Natural killer cell (primary cell): ENCODE results near the gene IMPG1. TPM values are rescaled to one million over a fixed set of nuclear protein-coding genes. Genes with fewer than 3 reads are reported as not detected.

Source experiments
- ATAC-seq, 3 donors: fragments of 150-1000 bp in 2 of 3; fragments of 200-7000 bp in 1 of 3; cut with Tn5 transposase; 1 replicate in 1 of 3; 2 replicates in 2 of 3; pipeline ENCODE4 v1.10.0; 2021; ENCODE audit warnings: mild to moderate bottlenecking in 2 of 3, moderate library complexity in 2 of 3
- DNase-seq, 2 donors: peaks; one replicate each; pipeline versions ENCODE4 v3.0.0 to v3.0.0-alpha.2; 2013 to 2021; ENCODE audit warnings: mixed read lengths in 1 of 2
- H3K27ac ChIP-seq: one replicate; pipeline ENCODE4 v1.5.1; 2013; ENCODE audit warnings: mild to moderate bottlenecking, low read length
- H3K27me3 ChIP-seq: one replicate; pipeline ENCODE4 v1.6.1; 2013; ENCODE audit warnings: low read length; ENCODE audit not compliant: control insufficient read depth, insufficient read depth
- H3K36me3 ChIP-seq: one replicate; pipeline ENCODE4 v1.6.1; 2013; ENCODE audit warnings: low read length; ENCODE audit not compliant: control insufficient read depth, insufficient read depth
- H3K4me1 ChIP-seq: one replicate; pipeline ENCODE4 v1.6.1; 2013; ENCODE audit warnings: low read length; ENCODE audit not compliant: control insufficient read depth, insufficient read depth
- H3K4me3 ChIP-seq: one replicate; pipeline ENCODE4 v1.5.1; 2013; ENCODE audit warnings: low read length
- H3K9me3 ChIP-seq: one replicate; pipeline ENCODE4 v1.6.1; 2013; ENCODE audit warnings: low read length; ENCODE audit not compliant: control insufficient read depth, insufficient read depth
- H3K27ac Mint-ChIP-seq, 2 donors: one replicate each; pipeline ENCODE4 v1.8.0; 2022; ENCODE audit warnings: mild to moderate bottlenecking in 2 of 2, mixed read lengths in 2 of 2, moderate library complexity in 1 of 2
- H3K27me3 Mint-ChIP-seq, 2 donors: one replicate each; pipeline ENCODE4 v1.8.0; 2022; ENCODE audit warnings: low read depth in 2 of 2, mixed read lengths in 2 of 2
- H3K36me3 Mint-ChIP-seq: one replicate; pipeline ENCODE4 v1.8.0; 2022; ENCODE audit warnings: mixed read lengths
- H3K4me1 Mint-ChIP-seq, 2 donors: one replicate each; pipeline ENCODE4 v1.8.0; 2022; ENCODE audit warnings: mixed read lengths in 2 of 2
- H3K4me3 Mint-ChIP-seq: one replicate; pipeline ENCODE4 v1.8.0; 2022; ENCODE audit warnings: mild to moderate bottlenecking, moderate library complexity, mixed read lengths
- H3K9me3 Mint-ChIP-seq, 2 donors: one replicate each; pipeline ENCODE4 v1.8.0; 2022; ENCODE audit warnings: mixed read lengths in 2 of 2
- CTCF ChIP-seq: fragments of 200-600 bp; IDR thresholded peaks from one replicate; pipeline ENCODE4 v1.8.0; 2022; ENCODE audit warnings: antibody characterized with exemption
- whole genome bisulfite sequencing: methylation state at CpG from one replicate; pipeline ENCODE4 v1.1.7; 2013; ENCODE audit warnings: missing lambda C conversion rate; ENCODE audit not compliant: insufficient coverage; 5-methylcytosine and 5-hydroxymethylcytosine counted together
- intact Hi-C: fragments of 100-400 bp; cut with micrococcal nuclease; formaldehyde crosslinking; loops from one replicate; pipeline ENCODE4 v1.14.2; 2022
- total RNA-seq, 4 donors: library from RNA; stranded (reverse); fragments of 120-200 nt in 1 of 4; gene quantifications; one replicate each; pipeline versions ENCODE4 v1.2.3 to v1.2.4, GENCODE V29; 2013 to 2022

IMPG1 gene
- total RNA-seq, 3 donors from 2014 or later (not counting 1 experiment from before 2014, with no cell fraction given), result not detected

GRCh38 chr6:75933387-75933975 is 139.0 kb downstream of the IMPG1 start:
- H3K4me3 ChIP-seq, result no peak overlapping the region
- Mint-ChIP-seq H3K9me3 (no peaks in the 10 kb centered on the region), H3K4me1 (peaks cover 8 to 9% of the 10 kb centered on the region in 2 donors), H3K27ac (no peak overlapping the region), H3K27me3 (peaks cover 17 to 31% of the 10 kb centered on the region in 2 donors), H3K4me3 (no peak overlapping the region), H3K36me3 (no peaks in the 10 kb centered on the region)
- ATAC-seq, result no peak
- H3K4me1 ChIP-seq, result peaks cover 7% of the 10 kb centered on the region
- no peak for TF ChIP-seq CTCF
- peaks cover 7% of the 10 kb centered on the region for H3K27me3 ChIP-seq
- H3K36me3 ChIP-seq, result no peaks in the 10 kb centered on the region
- H3K9me3 ChIP-seq, result no peaks in the 10 kb centered on the region
- no peak for DNase-seq
- intact Hi-C loops, result no loop called here
- 84% methylated on average over 5 of the region's 7 CpGs for WGBS
- H3K27ac ChIP-seq, result no peak overlapping the region

- Histone ChIP-seq H3K36me3 (no peaks in the 10 kb centered on the region), H3K4me3 (no peak overlapping the region), H3K4me1 (peaks cover 7% of the 10 kb centered on the region), H3K27ac (no peak overlapping the region), H3K27me3 (peaks cover 7% of the 10 kb centered on the region), H3K9me3 (no peaks in the 10 kb centered on the region)
- intact Hi-C loops, result no loop called here
- Mint-ChIP-seq H3K4me3 (no peak overlapping the region), H3K27ac (no peak overlapping the region), H3K36me3 (no peaks in the 10 kb centered on the region), H3K9me3 (no peaks in the 10 kb centered on the region), H3K27me3 (peaks cover 17 to 31% of the 10 kb centered on the region in 2 donors), H3K4me1 (peaks cover 8 to 9% of the 10 kb centered on the region in 2 donors)
- WGBS, result 63% methylated on average over 4 of the region's 5 CpGs
- no peak for DNase-seq
- TF ChIP-seq CTCF, result no peak
- ATAC-seq, result no peak
These were observed 140.4 kb downstream of the IMPG1 start for GRCh38 chr6:75932067-75932466.

- H3K4me1 Mint-ChIP-seq, result peaks cover 8 to 9% of the 10 kb centered on the region in 2 donors
- ATAC-seq, result no peak
These were observed 141.3 kb downstream of the IMPG1 start for GRCh38 chr6:75931011-75931680.

More at GRCh38 chr6:75931011-75931680, 141.3 kb downstream of the IMPG1 start:
- Histone ChIP-seq H3K4me3 (no peak overlapping the region), H3K27ac (no peak overlapping the region), H3K4me1 (peaks cover 7% of the 10 kb centered on the region), H3K27me3 (peaks cover 7% of the 10 kb centered on the region), H3K9me3 (no peaks in the 10 kb centered on the region), H3K36me3 (no peaks in the 10 kb centered on the region)
- Mint-ChIP-seq H3K36me3 (no peaks in the 10 kb centered on the region), H3K9me3 (no peaks in the 10 kb centered on the region), H3K27me3 (peaks cover 12 to 22% of the 10 kb centered on the region in 2 donors), H3K4me3 (no peak overlapping the region), H3K27ac (no peak overlapping the region)
- WGBS, result 89% methylated on average over 11 of the region's 11 CpGs
- intact Hi-C loops, result no loop called here
- DNase-seq, result no peak
- TF ChIP-seq CTCF, result no peak
